GM18502 (cell line): Measurements from ENCODE around the gene OTUD7B.
A peak's percentile ranks its signal among the peaks of the same experiment; 100 is the strongest.

Experiments used
- ATAC-seq: cut with Tn5 transposase; IDR thresholded peaks from one replicate; pipeline ENCODE4 v1.9.1; 2021; ENCODE audit warnings: mild to moderate bottlenecking; ENCODE audit not compliant: unreplicated experiment, poor library complexity

The OTUD7B gene

GRCh38 chr1:149925751-149926150 is 84.8 kb downstream of the OTUD7B start:
- no peak for ATAC-seq

GRCh38 chr1:149925345-149925744 is 85.2 kb downstream of the OTUD7B start:
- ATAC-seq, result no peak

- no peak for ATAC-seq
Measured at GRCh38 chr1:149923626-149924025, 86.9 kb downstream of the OTUD7B start.

- ATAC-seq, result no peak
Measured at GRCh38 chr1:149917571-149918144, 92.9 kb downstream of the OTUD7B start, which contains the start of gene SV2A. Gene SV2A, minus strand, starts transcription at chr1:149917844. Its CDS starts 4,004 bp downstream, at chr1:149913840.

- ATAC-seq, result no peak
Measured at GRCh38 chr1:149916898-149917252, 93.7 kb downstream of the OTUD7B start.

- no peak for ATAC-seq
Measured at GRCh38 chr1:149916193-149916897, 94.2 kb downstream of the OTUD7B start.

GRCh38 chr1:149915429-149916192 is 94.9 kb downstream of the OTUD7B start:
- ATAC-seq, result no peak

GRCh38 chr1:149914545-149914944 is 96.0 kb downstream of the OTUD7B start:
- ATAC-seq, result no peak

GRCh38 chr1:149906570-149907075 is 103.9 kb downstream of the OTUD7B start:
- no peak for ATAC-seq

GRCh38 chr1:149903836-149904491 is 106.6 kb downstream of the OTUD7B start:
- ATAC-seq, result no peak

GRCh38 chr1:149899460-149900284 is 110.9 kb downstream of the OTUD7B start, which contains the start of gene BOLA1:
Gene BOLA1, plus strand, starts transcription at chr1:149899568. Its CDS starts 492 bp downstream, at chr1:149900060.
- ATAC-seq, result peak; percentile 94

- no peak for ATAC-seq
Measured at GRCh38 chr1:149896575-149896974, 114.0 kb downstream of the OTUD7B start.

- no peak for ATAC-seq
Measured at GRCh38 chr1:149888999-149889289, 121.6 kb downstream of the OTUD7B start.

- ATAC-seq, result peak; percentile 24
Measured at GRCh38 chr1:149888247-149888998, 122.1 kb downstream of the OTUD7B start.
